Activated CD4-positive, CD25-positive, alpha-beta regulatory T cell treated with anti-CD3 and anti-CD28 coated beads, Interleukin-2, amount 50 U/mL, for 72 hours (primary cell): ENCODE results near the gene CHD3.
"Not testable (repeated sequence)": the region's sequence is repeated elsewhere in the genome, so short reads cannot be mapped to it uniquely, and the experiment has no call there.

Source experiments
- DNase-seq: peaks from one replicate; pipeline ENCODE4 v3.0.0; 2021

CHD3 gene

DNA sequence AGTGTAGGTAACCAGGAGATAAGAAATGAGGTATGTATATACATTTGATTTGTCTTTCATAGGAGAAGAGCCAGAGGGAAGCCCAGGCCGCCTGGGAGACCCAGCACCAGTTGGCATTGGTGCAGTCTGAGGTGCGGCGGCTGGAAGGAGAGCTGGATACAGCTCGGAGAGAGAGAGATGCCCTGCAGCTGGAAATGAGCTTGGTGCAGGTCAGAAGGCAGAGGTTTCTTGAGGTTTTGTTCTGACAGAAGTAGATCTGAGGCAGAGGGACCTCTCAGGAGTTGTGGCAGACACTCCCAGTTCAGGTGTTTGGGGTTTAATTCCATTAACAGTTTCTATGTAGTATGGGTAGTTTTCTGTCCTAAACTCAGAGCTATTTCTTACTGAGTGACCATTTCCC lies 51.4 kb downstream of the CHD3 start:
- DNase-seq, result no peak

DNA sequence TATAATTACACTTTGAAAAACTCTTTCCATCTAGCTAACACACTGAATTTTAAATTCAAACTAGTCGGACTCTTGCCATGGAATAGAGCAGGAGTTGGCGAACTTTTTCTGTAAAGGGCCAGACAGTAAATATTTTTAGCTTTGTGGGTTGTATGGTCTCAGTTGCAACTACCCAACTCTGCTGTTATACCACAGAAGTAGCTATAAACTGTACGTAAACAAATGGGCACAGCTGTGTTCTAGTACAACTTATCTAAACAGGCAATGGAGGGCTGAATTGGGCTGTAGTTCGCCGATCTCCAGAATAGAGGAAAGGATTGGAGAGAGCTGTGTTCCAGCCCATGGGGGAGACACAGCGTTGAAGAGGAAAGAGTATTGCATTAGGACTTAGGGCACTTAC lies 52.2 kb downstream of the CHD3 start:
- DNase-seq, result no peak

GRCh38 chr17:7943291-7943690 lies 54.7 kb downstream of the CHD3 start:
- no peak for DNase-seq

DNA sequence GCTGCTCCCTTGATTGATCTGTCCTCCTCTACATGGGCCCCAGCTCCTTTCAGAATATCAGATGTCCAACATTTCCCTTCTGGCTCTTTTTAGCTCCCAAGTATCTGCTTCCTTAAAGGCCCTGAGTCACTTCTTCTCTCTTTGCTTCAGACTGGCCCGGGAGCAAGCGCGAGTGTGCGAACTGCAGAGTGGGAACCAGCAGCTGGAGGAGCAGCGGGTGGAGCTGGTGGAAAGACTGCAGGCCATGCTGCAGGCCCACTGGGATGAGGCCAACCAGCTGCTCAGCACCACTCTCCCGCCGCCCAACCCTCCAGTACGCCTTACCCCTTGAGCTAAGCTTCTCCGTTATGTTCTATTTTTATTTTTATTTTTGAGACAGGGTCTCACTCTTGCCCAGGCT lies 55.7 kb downstream of the CHD3 start:
- no peak for DNase-seq

GRCh38 chr17:7945651-7946050 lies 57.1 kb downstream of the CHD3 start:
- no peak for DNase-seq

GRCh38 chr17:7946441-7946840 lies 57.9 kb downstream of the CHD3 start:
- no peak for DNase-seq

- no peak for DNase-seq
Observed at GRCh38 chr17:7947651-7948050, 59.1 kb downstream of the CHD3 start.

- DNase-seq, result no peak
Observed at GRCh38 chr17:7950578-7950977, 62.0 kb downstream of the CHD3 start.

- peak; percentile 44 for DNase-seq
Observed at GRCh38 chr17:7951143-7951792, 62.7 kb downstream of the CHD3 start.

DNA sequence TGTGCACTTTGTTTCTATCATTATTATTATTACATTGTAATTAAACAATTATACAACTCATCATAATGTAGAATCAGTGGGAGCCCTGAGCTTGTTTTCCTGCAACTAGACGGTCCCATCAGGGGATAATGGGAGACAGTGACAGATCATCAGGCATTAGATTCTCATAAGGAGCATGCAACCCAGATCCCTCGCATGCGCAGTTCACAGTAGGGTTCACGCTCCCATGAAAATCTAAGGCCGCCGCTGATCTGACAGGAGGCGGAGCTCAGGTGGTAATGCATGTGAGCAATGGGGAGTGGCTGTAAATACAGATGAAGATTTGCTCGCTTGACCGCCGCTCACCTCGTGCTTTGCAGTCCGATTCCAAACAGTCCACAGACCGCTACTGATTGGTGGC lies 64.7 kb downstream of the CHD3 start:
- DNase-seq, result not testable (repeated sequence)

DNA sequence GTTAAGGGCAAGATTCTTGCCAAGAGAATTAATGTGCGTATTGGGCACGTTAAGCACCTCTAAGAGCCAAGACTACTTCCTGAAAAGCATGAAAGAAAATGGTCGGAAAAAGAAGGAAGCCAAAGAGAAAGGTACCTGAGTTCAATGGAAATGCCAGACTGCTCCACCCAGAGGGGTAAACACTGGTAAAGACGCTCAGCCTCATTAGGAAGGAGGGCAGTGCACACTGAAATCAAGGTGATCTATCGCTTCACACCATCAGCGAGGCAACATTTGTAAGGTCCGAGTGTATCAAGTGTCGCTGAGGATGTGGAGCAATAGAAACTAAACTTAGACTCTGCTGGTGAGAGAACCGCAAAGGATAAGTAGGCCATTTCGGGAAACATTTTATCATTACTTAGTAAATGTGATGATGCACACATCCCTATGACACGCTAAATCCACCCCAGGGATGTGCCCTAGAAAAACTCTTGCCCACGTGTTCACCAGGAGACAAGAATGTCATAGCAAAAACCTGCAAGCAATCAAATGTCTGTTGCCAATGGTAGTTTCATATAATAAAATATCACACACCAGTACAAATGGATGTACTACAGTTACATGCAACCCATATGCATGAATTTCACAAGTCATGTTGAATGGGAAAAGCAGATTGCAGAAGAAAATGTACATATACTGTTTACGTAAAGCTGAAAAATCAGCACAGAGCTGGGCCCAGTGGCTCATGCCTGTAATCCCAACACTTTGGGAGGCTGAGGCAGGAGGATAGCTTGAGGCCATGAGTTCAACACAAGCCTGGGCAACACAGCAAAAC lies 67.0 kb downstream of the CHD3 start:
- DNase-seq, result no peak

DNA sequence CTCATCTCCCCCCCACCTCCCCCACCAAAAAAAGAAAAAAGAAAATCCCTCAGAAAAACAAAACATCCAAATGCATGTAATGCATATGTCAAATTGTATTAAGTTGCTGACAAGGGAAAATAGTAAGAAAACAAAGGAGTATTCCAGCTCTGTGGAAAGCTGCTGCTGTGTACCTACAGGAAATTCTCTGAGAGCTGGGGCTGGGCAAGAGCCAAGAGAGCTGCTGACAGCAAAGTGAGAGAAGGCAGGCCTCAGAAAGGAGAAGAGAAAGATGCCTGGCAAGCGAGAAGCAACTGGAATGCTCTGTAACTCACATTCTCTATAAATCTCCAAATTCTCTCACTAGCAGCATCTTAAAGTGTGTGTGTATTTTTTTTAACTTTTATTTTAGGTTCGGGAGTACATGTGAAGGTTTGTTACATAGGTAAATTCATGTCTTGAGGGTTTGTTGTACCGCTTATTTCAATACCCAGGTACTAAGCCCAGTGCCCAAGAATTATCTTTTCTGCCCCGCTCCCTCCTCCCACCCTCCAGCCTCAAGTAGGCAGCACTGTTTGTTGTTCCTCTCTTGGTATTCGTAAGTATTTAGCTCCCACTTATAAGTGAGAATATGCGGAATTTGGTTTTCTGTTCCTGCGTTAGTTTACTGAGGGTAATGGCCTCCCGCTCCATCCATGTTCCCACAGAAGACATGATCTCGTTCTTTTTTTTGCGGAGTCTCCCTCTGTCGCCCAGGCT lies 67.8 kb downstream of the CHD3 start:
- no peak for DNase-seq

- no peak for DNase-seq
Observed at GRCh38 chr17:7959503-7960253, 71.1 kb downstream of the CHD3 start.

- no peak for DNase-seq
Observed at GRCh38 chr17:7961421-7961820, 72.8 kb downstream of the CHD3 start.
